ENCODE measurements around the gene GALNT2. TPM values are rescaled to one million over a fixed set of nuclear protein-coding genes. Genes with fewer than 3 reads are reported as not detected.

GALNT2 gene
- total RNA-seq, 3 donors from 2014 or later, result 29.5 to 59.1 (median 55.2) TPM

DNA sequence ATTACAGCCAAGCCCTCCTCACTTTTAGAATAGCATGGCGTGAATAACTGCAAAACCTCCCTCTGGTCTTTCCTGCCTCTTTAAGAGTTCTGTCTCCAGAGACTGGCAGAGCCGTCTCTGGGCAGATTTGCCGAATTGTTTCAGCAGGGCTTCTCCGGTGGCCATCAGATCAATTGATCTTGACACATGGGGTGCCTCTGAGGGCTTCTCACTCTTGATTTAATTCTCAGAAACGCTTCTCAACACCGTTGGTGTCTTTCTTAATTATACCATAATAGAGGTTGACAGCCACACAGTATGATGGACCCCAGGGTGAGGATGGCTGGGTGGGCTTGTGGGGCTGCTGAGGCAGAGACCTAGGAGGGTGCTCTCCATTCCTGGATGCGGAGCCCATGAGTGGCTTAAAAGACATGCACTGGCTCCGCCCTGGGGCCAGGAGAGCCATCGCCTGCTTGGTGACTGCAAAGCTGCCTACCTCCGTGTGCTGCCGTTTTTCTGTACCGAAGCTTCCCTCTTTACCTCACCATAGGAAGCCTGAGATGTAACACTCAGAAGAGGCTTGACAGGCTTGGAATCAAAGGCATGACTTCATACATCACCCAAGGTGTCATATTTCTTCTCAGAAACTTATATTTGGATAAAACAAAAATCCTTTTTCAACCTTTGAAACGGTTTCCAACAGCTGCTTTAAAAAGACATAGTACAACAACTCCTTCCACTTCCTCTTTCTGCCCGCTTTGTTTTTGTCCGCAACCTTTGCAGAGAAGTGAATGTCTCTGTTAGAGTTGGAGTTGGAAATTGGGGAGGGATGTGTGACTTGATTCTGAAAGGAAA lies 82.9 kb downstream of the GALNT2 start:
- no peak for TF ChIP-seq CTCF (IDR thresholded peaks at IDR 0.05)
- Histone ChIP-seq H3K4me3 (no peak overlapping the region), H3K36me3 (ENCODE audit: low read depth) (no peaks in the 10 kb centered on the region), H3K9me3 (no peaks in the 10 kb centered on the region), H3K4me1 (ENCODE audit: low read depth) (peaks cover 16% of the 10 kb centered on the region)
- ATAC-seq (peak; percentile 48), DNase-seq (no peak)
- intact Hi-C loops (cut with DNase I, micrococcal nuclease), result no loop called here

GRCh38 chr1:230150615-230151014 lies 83.6 kb downstream of the GALNT2 start:
- H3K36me3 ChIP-seq (ENCODE audit: low read depth), result no peaks in the 10 kb centered on the region
- no peak for ATAC-seq
- intact Hi-C loops (cut with DNase I, micrococcal nuclease), result no loop called here

DNA sequence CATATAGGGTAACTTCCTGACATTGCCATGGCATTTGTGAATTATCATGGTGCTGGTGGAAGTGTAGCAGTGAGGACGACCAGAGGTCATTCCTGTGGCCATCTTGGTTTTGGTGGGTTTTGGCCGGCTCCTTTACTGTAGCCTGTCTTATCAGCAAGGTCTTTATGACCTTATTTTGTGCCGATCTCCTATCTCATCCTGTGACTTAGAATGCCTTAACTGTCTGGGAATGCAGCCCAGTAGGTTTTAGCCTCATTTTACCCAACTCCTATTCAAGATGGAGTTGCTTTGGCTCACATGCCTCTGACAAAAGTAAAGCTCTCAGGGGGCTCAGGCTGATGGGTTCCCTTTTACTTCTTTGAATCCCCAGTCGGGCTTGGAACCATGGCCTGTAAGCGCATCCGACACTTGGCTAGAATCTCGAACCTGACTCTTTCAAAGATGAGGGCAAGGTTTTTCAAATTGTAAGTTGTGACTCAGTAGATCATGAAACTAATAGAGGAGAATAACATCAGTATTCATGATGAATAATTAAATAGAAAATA lies 85.0 kb downstream of the GALNT2 start:
- TF ChIP-seq CTCF (IDR thresholded peaks at IDR 0.05), result no peak
- DNase-seq (no peak), ATAC-seq (no peak)
- Histone ChIP-seq H3K4me3 (no peak overlapping the region), H3K36me3 (ENCODE audit: low read depth) (no peaks in the 10 kb centered on the region), H3K9me3 (no peaks in the 10 kb centered on the region), H3K4me1 (ENCODE audit: low read depth) (peaks cover 16% of the 10 kb centered on the region)
- intact Hi-C loops (cut with DNase I, micrococcal nuclease), result no loop called here

More at GRCh38 chr1:230150615-230151014, 83.6 kb downstream of the GALNT2 start:
- no peak for DNase-seq
- Histone ChIP-seq H3K4me3 (no peak overlapping the region), H3K9me3 (no peaks in the 10 kb centered on the region), H3K4me1 (ENCODE audit: low read depth) (peaks cover 16% of the 10 kb centered on the region)
- TF ChIP-seq CTCF (IDR thresholded peaks at IDR 0.05), result no peak

GRCh38 chr1:230152999-230153398 lies 86.0 kb downstream of the GALNT2 start:
- DNase-seq, result no peak
- Histone ChIP-seq H3K4me3 (no peak overlapping the region), H3K36me3 (ENCODE audit: low read depth) (no peaks in the 10 kb centered on the region), H3K4me1 (ENCODE audit: low read depth) (peaks cover 16% of the 10 kb centered on the region), H3K9me3 (no peaks in the 10 kb centered on the region)
- intact Hi-C loops (cut with DNase I, micrococcal nuclease), result no loop called here
- no peak for TF ChIP-seq CTCF (IDR thresholded peaks at IDR 0.05)
- no peak for ATAC-seq

- no peaks in the 10 kb centered on the region for H3K36me3 ChIP-seq (ENCODE audit: low read depth)
- H3K9me3 ChIP-seq, result no peaks in the 10 kb centered on the region
- intact Hi-C loops (cut with DNase I, micrococcal nuclease), result no loop called here
- H3K4me3 ChIP-seq, result no peak overlapping the region
- ATAC-seq, result no peak
- no peak for DNase-seq
- peaks cover 16% of the 10 kb centered on the region for H3K4me1 ChIP-seq (ENCODE audit: low read depth)
- no peak for TF ChIP-seq CTCF (IDR thresholded peaks at IDR 0.05)
Measured at GRCh38 chr1:230153641-230154296, 86.7 kb downstream of the GALNT2 start.

Data from mucosa of descending colon (tissue), 3 donors.